Inflammatory macrophage treated with lipopolysaccharide for 4 hours (primary cell): ENCODE results near the gene NOS1AP.

ENCODE experiments used
- DNase-seq: peaks from one replicate; pipeline ENCODE4 v3.0.0-alpha.2; 2020

The NOS1AP gene

DNA sequence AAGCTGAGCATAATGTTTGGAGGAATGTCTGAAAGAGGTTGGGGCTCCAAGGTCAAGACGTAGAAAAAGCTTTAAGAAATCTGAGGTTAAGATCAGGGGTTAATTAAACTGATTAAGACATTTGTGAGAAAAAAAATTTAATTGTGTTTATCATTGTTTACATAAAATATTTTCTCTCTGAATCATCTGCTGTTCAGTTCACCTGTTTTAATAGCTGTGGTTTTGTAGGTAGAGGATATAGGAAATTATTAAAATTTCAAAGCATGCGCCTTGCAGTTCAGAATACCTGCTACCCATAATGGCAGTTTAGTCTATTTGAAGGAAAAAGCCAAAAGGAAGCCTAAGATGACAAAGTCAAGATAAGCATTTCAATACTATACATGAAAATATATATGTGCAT is 154.0 kb downstream of the NOS1AP start:
- no peak for DNase-seq

DNA sequence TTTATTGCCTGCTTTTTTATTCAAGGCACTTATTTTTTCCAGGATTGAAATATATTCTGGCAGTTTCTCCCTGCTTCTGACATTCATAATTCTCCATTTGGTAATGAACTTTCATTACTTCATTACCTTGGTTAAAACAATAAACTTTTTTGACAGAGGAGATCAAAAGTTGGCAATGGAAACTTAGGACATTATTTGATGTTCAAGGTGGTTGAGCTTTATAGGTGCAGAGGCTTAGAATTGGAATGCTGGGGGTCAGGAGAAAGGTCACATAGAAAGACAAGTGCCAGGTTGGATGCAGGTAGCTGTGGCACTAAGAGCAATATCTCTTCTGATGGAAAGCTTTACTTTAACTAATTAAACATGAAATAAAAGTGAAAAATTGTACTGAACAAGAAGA is 154.8 kb downstream of the NOS1AP start:
- no peak for DNase-seq

DNA sequence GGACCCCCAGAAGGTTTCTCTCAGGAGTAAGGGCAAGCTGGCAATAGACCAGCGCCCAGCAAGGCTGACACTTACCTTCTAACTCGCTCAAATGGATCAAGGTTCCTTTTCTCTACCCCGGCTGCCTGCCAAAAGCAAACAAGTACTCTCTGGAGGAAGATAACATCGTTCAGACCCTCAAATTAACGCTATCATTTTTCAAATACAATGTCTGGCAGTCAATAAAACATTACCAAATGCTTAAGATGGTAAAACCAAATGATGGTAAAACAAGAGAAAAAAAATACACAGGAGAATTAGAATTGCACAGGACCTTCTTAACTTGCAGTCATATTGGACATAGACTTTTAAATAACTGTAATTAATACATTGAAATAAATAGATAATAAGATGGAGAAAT is 159.1 kb downstream of the NOS1AP start:
- no peak for DNase-seq

DNA sequence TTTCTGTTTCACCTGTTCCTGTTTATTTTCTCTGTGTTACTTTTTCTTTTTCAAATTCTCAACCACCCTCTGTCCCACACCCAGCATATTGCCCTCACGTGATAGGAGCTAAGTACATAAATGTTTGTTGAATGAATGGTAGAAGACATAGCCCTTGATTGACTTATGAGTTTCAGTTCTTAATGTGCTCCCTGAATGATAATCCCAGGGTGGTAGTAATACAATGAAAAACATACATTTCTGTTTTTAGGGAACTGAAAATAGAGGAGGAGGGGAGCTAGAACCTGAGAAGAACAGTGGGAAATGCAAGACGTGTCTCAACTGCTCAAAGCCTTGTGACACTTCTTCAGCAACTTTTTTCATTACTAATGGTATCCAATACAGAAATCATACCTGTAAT is 160.1 kb downstream of the NOS1AP start:
- DNase-seq: peak; percentile 80

DNA sequence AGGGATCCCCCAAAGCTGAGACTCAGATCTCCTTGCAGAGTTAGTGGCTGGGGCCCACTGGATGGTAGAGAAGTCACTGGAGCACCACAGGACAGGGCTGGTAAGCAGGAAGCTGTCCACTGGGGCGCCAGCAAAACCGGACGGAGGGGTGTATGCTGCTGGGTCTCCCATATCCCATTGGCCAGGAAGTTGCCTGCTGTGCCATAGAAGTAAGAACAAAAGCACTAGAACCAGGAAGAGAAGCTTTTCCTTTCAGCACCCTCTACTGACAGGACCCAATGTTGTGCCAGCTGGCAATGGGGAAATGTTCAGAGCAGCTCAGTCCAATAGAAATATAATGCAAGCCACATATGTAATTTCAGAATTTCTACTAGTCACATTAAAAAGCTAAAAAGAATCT is 160.6 kb downstream of the NOS1AP start:
- DNase-seq: peak; percentile 24

DNA sequence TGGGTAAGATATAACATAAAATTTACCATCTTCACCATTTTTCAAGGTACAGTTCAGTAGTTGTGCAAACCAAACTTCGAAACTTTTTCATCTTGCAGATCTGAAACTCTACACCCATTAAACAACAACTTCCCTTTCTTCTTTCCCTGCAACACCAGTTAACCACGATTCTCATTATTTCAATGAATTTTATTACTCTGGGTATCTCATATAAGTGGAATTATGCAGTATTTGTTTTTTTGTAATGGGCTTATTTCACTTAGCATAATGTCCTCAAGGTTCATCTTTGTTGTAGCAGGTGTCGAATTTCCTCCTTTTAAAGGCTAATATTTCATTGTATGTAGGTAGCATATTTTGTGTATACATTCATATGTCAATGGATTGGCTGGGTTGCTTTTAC is 161.0 kb downstream of the NOS1AP start:
- DNase-seq: peak; percentile 29

DNA sequence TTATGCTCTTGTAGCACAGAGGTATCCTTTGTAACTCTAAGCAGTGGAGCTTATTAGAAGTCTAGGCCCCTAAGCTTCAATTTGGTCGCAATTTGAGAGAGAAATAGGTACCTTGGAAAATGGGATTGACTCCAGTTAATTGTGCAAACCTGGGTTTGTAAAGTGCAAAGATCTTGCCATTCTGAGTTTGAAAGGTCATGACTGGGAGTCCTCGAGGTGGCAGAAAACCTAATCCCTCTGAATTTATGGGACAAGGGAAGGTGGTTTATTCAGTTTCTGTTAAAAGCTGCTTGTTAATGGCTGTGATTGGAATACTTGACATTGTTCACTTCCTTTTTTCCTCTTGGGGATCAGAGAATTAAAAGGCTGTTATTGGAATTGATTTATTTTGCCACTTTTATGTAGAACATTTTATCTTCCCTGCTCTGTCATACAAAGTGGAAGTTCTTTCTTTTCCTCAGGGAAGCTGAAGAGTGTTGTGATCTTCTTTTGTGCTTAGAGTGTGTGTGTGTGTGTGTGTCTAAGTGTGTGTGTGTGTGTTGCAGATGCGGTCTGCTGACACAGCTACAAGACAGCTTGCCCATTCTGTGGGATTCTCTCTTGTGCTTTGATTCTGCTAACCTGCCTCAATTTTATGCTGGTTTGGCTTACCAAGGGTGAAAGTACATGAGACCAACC is 162.7 kb downstream of the NOS1AP start:
- no peak for DNase-seq

DNA sequence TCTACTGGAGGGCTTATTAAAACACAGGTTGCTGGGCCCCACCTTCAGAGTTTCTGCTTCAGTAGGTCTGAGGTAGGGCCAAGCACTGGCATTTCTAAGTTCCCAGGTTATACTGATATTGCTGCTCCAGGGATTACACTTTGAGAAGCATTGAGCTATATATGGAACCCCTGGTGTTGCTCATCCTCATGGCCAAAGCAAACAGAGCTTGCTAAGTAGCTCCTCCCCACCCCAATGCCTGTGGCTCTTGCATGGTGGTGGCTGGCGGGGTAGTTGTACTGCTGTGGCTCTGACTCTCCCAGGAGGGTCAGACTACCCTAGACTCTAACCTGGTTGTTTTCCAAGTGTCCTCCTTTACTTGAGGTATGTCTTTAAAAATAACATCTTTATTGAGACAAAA is 163.6 kb downstream of the NOS1AP start:
- no peak for DNase-seq

DNA sequence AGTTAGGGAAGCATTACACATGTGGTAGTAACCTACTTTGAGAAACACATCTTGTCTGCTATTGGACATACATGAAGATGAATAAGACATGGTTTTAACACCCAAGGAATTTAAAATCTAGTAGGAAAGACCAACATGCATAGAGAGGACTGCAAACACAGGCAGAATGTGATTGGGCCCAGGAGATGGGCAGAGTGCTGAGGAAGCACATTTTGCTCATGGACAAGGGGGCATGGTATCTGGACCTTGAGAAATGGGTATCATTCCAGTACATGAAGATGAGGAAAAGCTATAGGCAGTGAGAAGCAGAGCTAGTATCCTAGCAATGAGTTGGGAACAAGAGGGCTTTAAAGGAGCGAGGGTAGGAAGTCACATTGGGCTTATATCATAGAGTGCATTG is 164.4 kb downstream of the NOS1AP start:
- DNase-seq: no peak

DNA sequence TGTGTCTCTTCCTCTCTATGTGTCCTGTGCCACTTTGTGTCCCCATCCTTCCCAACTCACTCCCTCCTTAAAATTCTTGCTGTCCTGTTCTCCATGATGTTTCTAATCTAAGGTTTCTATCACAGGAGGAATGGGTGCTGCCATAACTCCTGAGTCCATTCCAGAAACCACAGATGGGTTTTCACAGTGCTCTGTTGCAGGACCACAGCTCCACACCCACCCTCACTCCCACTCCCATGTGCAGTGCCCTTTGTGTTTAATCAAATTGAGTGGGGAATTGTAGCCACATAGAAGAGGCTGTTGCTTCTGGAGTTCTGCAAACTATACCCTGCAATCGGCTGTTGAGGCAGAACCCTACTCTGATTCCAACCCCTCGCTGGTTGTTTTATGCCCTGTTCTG is 165.1 kb downstream of the NOS1AP start:
- no peak for DNase-seq

DNA sequence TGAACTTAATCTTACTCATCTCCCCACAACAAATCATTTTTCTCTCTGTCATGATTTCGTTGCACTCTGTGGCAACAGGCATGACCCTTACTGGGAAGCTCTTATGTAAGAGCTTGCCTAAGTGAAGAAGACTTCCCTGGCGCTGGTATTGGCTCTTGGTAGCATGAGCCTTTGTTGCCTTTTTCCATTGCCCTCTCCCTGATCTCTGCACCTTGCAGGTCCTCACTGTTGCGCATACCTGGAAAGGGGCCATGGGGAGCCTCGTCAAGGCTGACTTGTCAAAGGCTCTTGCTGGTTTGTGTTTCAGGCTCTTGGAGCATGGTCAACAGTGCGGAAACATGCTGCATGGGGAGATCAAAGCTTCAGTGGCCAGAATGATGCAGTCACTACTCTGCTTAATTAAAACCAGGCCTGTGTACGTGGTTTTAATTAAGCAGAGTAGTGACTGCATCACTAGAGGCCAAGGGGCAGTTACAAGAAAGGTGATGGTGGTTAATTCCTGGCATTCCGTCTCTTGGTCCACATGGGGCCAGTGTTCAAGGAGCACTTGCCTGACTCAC is 165.8 kb downstream of the NOS1AP start:
- peak; percentile 89 for DNase-seq

DNA sequence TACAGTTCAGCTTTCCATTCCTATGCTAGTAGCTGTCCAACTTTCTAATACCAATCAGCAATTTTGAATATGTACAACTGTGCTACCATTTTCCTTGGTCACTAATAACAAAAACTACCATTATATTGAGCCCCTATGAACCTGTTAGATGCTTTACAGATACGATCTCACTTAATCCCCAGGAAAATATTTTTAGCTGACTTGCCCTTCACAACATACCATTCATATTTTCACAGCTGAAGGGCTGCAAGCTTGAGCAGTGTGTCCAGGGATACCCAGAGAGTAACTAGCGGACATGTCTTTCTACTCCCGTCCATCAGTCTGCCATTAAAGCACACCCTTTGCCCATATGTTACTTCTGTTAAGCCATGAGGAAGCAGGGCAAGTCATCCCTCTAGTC is 166.7 kb downstream of the NOS1AP start:
- no peak for DNase-seq

DNA sequence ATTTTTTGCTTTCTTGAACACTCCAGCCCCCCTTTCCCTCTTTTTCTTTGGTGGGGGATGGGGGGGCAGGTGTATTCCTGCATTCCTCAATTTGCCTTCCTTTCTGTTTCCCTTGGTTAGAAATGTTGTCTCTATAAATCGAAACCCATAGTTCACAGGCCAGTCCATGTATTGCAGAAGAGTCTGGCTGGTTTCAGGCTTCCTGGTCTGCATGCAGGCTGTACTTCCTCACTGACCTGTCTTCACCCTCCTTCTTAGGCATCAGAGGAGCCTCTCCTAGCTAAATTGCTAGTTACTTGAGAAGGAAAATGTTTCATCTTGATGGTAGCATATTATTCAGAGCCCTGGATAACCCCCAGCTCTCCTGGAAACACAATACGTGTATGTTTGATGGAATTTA is 167.1 kb downstream of the NOS1AP start:
- DNase-seq: peak; percentile 69

DNA sequence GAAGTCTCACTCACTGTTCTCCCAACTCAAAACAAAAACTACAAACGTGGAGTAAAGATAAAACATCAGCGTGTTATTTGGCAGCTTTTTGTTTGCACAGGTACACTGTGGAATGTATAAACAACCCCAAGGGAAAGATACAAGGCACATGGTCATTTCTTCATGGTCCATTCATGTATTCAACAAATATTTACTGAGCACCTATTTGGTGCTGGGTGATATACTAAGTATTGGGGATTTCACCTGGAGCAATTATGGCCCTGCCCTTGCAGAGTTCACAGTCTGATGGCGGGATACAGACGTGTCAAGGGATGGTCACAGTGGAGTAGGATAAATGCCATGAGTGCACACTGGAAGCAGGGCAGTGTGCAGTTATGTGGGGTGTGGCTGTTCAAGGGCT is 171.1 kb downstream of the NOS1AP start:
- no peak for DNase-seq

DNA sequence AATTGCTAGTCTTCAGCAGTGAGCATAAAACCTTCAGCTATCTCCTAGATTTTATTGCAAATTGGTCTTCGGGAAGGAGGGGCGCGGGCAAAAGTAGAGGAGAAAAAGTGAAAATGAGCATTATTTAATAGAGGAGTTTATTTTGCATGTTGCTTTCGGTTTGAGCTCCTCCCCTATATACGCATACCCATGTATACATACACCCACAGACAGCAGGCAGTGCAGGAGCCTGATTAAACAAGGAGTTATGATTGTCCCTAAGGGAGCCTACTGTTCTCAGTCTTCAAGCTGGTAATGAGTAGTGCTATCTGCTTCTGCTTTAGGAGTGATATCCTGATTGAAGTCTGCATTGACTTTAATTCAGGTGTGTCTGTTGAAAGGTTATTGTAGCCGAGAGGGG is 173.3 kb downstream of the NOS1AP start:
- no peak for DNase-seq

DNA sequence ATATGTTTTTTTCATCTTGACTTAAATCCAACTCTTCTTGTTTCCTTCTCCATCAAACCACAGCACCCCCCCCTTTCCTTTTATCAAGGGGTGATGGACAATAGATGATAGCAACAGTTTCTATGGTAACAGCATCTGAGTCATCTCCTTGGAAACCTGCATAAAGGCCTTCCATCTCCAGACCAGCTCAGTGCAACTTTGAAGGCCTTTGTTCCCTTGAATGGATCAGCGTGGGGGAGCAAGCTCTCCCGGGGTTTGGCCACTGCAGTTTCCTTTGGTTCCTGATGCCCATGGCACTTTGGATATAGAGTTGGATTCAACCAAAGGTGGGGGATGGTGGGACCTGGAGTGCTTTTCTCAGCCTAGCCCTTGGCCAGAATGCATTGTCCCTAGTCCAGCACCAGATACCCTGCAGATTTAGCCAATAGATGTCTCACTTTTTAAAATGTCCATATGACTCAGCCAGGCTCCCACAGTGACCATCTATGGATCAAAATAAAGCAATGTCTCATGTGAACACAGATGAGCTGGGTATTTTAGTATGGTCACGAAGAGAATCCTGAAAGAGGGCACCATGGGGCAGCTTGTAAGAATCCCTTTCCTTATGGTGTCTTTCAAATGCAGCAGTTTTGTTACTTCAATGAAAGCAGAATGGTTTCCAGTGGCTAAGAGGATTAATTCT is 179.5 kb downstream of the NOS1AP start:
- DNase-seq: no peak

DNA sequence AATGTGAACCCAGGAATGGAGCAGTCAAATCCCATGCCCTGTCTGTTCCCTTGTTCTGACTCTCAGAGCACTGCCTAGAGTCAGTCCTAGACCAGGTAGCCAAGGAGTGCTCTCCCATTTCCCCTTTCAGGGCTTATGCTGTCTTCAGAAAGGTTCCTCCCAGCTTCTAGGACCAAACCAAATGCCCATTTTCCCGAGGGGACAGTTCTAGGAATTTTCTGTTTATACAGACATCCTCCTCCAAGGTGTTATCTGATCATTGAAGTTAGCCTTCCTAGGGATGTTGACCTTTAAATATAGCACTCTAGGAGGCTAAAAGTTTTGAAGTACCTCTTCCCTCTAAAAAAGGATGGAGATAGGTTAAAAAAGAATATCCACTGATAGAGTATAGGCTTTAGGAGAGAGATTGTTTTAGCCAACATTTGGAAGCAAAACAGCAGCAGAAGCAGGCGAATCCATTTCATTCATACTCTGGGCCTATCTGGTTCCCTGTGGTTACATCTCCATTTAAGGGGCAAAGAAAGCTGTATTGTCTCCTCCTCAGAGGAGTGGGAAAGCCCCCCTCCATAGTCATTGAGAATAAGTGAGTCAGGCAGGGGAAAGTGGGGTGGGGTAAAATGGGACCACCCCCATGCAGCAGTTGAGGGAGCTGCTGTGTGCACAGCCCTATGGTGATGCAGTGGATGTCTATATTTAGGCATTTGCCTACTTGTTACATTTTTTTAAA is 180.7 kb downstream of the NOS1AP start:
- no peak for DNase-seq

DNA sequence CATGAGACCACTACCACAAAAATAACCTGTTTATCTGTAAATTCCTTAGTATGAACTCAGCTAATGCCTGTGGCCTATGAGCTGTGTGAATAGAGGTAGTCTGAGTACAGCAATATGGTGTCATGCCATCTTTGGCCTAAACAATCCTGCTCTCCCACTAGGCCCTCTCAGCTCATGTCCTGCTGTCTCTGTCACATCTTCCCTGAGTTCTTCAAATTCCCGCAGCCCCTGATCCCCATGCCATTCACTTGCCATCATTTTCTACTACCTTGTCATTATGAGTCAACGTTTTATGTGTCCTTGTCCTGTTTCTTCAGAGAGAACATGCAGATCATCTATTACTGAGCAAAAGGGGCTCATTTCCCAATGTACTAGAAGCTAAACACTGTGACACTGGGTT is 181.6 kb downstream of the NOS1AP start:
- no peak for DNase-seq

DNA sequence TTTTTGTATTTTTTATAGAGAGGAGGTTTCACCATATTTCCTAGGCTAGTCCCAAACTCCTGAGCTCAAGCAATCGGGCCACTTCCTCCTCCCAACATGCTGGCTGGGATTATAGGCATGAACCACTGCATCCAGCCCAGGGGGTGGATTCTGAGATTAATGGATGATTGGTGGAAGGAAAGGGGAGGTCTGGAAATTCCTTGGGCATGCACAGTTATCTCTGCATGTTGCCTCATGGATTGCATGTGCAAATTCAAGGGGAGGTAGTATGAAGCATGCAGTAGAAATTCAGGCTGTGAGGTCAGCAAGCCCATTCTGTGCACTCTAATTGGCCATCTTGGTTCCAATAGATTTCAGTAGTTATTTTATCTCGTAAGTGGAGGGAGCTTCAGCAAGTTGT is 182.7 kb downstream of the NOS1AP start:
- no peak for DNase-seq

DNA sequence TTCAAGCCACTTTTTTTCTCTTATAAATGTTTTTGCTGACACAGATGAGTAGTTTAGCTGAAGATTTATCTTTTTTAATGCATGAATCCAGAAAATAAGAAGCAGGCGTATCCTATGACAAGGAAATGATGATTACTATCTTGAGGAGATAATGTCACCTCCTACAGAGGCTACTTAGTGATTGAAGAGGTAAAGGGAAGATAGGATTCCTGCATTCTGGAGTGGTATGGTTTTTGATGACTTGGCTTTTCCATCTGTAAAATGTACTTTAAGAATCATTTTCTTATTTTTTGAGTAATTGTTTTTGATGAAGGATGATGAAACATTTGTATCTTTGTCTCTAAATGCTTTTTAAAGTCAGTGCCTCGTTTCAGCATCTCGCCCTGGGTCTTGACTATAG is 184.3 kb downstream of the NOS1AP start:
- DNase-seq: no peak

DNA sequence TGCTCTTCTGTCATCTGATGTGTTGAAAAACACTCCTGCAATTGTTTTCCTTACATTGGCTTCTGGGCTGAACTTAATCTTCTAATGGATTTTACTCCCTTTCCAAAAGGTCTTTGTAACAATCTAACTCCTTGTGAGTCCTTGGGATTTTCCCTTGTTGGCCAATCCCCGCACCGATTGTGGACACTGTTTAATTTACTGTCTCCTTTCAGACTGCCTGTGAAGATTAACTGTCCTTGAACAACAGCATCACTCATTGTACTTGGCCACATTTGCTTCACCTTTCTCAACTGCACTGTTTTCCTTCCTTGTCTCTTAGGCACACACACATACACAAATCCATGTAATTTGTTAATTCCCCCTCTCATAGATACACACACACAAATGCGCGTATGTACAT is 186.8 kb downstream of the NOS1AP start:
- DNase-seq: no peak

DNA sequence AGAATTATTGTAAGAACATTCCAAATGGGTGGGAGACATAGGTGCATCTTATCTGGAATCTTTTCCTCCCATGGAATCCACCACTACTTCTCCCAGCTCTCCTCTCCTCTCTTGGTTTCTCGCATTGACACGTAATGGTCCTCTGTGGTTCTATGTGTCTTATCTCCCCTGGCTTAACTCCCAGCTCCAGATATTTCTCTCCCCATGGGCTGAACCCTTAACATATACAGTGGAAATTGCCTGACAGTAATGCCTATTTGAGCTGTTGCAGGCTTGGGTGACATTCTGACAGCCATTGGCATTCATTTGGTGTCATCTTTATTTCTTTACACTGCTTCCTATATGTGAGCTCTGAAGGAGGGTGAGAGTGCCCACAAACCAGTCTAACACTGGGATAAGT is 188.9 kb downstream of the NOS1AP start:
- no peak for DNase-seq

DNA sequence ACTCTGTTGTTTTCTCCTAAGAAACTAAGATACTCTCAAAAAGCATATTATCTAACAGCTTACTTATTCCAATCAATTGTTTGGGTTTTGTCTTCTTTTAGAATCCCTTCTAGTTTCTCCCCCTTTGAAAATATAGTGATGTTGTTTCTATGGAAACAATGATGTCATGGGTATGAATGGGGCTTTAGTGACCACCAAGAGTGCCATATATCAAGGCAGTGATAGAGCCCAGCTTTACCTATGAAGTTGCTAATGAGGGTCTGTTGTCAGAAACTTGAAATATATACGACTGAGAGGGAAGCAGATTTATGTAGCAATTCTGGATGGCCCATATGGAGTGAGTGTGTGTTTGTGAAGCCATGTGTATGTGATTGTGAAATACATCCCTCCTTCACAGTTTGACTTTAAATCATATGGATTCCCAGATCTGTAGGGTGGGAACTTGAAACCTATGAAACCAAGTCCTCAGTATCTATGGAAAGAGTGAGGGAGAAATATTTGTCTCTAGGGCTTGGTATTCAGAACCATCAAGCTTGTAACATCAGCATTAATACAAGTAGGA is 190.5 kb downstream of the NOS1AP start:
- DNase-seq: no peak

DNA sequence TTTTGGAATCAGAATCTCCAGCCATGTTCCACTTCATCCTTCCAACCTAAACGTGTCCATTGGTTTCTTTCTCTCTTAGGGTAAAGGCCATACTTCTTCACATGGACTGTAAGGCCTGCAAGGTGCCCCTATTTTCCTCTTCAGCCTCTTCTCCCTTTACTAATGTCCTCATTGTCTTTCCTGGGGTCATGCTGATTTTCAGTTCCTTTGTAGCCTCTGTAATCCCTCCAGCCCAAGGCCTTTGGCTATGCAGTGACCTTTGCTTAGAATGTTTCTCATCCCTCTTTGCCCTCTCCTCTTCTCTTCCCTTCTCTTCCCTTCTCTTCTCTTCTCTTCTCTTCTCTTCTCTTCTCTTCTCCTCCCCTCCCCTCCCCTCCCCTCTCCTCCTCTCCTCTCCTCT is 194.6 kb downstream of the NOS1AP start:
- DNase-seq: no peak
